ENCODE measurements around the gene PSME3. TPM values are rescaled to one million over a fixed set of nuclear protein-coding genes. Genes with fewer than 3 reads are reported as not detected.

The PSME3 gene
- total RNA-seq, 1 experiment from 2014 or later: 222 TPM

DNA sequence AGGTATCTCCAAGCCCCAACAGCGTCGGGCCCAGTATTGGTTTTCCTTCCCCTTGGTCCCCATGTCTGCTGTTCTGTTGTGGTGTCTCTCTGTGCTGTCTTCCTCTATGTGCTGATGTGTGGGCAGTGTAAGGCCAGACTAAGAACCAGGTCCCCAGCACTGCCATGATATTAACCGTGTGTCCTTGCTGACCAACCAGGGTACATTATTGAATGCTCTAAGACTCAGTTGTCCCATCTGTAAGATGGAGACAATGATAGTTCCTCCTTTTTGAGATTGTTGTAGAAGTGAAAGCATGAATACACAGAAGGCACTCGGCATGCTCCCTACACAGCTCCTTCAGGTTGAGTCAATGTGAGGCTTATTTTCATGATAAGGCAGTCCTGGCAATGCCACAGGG lies 38.5 kb downstream of the PSME3 start:
- Histone ChIP-seq H4K20me1 (ENCODE audit: control insufficient read depth, insufficient read depth, insufficient read length) (no peaks in the 10 kb centered on the region), H3K9ac (ENCODE audit: extremely low read depth, insufficient read length, low read length) (no peak overlapping the region), H3K9me3 (ENCODE audit: control insufficient read depth, low read depth, low read length) (no peaks in the 10 kb centered on the region), H2BK12ac (ENCODE audit: insufficient read length, low read depth, low read length) (no peak overlapping the region), H3K27me3 (ENCODE audit: insufficient read depth, low read length) (no peaks in the 10 kb centered on the region), H3K56ac (ENCODE audit: insufficient read length, low read depth, low read length) (no peak overlapping the region), H2BK5ac (ENCODE audit: insufficient read length, low read length) (no peak overlapping the region), H4K5ac (ENCODE audit: insufficient read length, low read depth, low read length) (no peak overlapping the region), H3K14ac (ENCODE audit: insufficient read depth, low read length) (no peak overlapping the region), H3K4me1 (ENCODE audit: insufficient read depth, low read length) (no peaks in the 10 kb centered on the region), H2AK5ac (ENCODE audit: insufficient read length, low read length) (no peak overlapping the region), H2BK15ac (ENCODE audit: low read depth, low read length) (no peak overlapping the region), H4K91ac (ENCODE audit: insufficient read length, low read depth, low read length) (no peak overlapping the region), H4K8ac (replicated peaks; ENCODE audit: insufficient read length, low read depth, low read length) (no peak overlapping the region), H3K27ac (ENCODE audit: insufficient read length, low read depth, low read length) (no peak overlapping the region), H2BK20ac (ENCODE audit: low read depth, low read length, poor library complexity, severe bottlenecking) (no peak overlapping the region), H3K4ac (ENCODE audit: low read depth, low read length) (no peak overlapping the region), H3K23ac (ENCODE audit: insufficient read length, low read depth, low read length) (no peak overlapping the region), H2BK120ac (ENCODE audit: low read depth, low read length, poor library complexity, severe bottlenecking) (no peak overlapping the region), H3K18ac (ENCODE audit: insufficient read length, low read depth, low read length) (no peak overlapping the region), H3T11ph (ENCODE audit: low read length) (no peak overlapping the region), H3K4me2 (ENCODE audit: insufficient read depth, insufficient read length, low read length) (no peak overlapping the region), H3K23me2 (ENCODE audit: insufficient read length, low read depth, low read length, poor library complexity, severe bottlenecking) (no peaks in the 10 kb centered on the region), H3K79me1 (ENCODE audit: insufficient read depth, low read depth, low read length, poor library complexity, severe bottlenecking) (no peaks in the 10 kb centered on the region), H2AFZ (ENCODE audit: low read length) (no peak overlapping the region), H3K79me2 (ENCODE audit: insufficient read depth, low read length) (no peaks in the 10 kb centered on the region)
- Mint-ChIP-seq H3K27me3 (ENCODE audit: low read depth) (peaks cover 19% of the 10 kb centered on the region), H3K27ac (no peak overlapping the region), H3K4me1 (peaks cover 6 to 7% of the 10 kb centered on the region in 2 experiments), H3K9me3 (peaks cover 21% of the 10 kb centered on the region in 2 experiments), H3K36me3 (ENCODE audit: insufficient read depth in 1 of 3, low read depth in 3 of 3) (peaks cover 0 to 9% (median 7%) of the 10 kb centered on the region in 3 experiments; a peak in 6 of 7 replicates), H3K4me3 (no peak overlapping the region)
- TF ChIP-seq, protein P1, sequence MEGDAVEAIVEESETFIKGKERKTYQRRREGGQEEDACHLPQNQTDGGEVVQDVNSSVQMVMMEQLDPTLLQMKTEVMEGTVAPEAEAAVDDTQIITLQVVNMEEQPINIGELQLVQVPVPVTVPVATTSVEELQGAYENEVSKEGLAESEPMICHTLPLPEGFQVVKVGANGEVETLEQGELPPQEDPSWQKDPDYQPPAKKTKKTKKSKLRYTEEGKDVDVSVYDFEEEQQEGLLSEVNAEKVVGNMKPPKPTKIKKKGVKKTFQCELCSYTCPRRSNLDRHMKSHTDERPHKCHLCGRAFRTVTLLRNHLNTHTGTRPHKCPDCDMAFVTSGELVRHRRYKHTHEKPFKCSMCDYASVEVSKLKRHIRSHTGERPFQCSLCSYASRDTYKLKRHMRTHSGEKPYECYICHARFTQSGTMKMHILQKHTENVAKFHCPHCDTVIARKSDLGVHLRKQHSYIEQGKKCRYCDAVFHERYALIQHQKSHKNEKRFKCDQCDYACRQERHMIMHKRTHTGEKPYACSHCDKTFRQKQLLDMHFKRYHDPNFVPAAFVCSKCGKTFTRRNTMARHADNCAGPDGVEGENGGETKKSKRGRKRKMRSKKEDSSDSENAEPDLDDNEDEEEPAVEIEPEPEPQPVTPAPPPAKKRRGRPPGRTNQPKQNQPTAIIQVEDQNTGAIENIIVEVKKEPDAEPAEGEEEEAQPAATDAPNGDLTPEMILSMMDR (conservative IDR thresholded peaks at IDR 0.05): no peak
- no CpG with 5 or more reads among the region's 4 CpGs for WGBS (ENCODE audit: extremely low coverage, insufficient read length, low lambda C conversion rate)
- no peak for DNase-seq
